Measurements from ENCODE around the gene CDH23. TPM values are rescaled to one million over a fixed set of nuclear protein-coding genes. Genes with fewer than 3 reads are reported as not detected.

The CDH23 gene
- total RNA-seq, 1 experiment from 2014 or later = 7.8 TPM

GRCh38 chr10:71406878-71407277 lies 10.2 kb downstream of the CDH23 start:
- no peaks in the 10 kb centered on the region; the same call in 1 of the 2 replicates for H3K9me3 ChIP-seq (ENCODE audit: insufficient read depth, low read depth)
- H3K79me2 ChIP-seq (ENCODE audit: low read depth) = no peaks in the 10 kb centered on the region
- H4K20me1 ChIP-seq (ENCODE audit: insufficient read depth) = no peaks in the 10 kb centered on the region
- ChIA-PET CTCF (no interaction called here), POLR2A (ENCODE audit: unreplicated experiment) (no interaction called here)
- H3K36me3 ChIP-seq (ENCODE audit: low read depth) = no peaks in the 10 kb centered on the region
- no peak overlapping the region for H3K27ac ChIP-seq
- H3K4me3 ChIP-seq = no peak overlapping the region
- no peak overlapping the region for H3K4me2 ChIP-seq
- no TSS peak for BruUV-seq (replicated peaks)
- H3K27me3 ChIP-seq (ENCODE audit: insufficient read depth, low read depth) = no peaks in the 10 kb centered on the region
- no peaks in the 10 kb centered on the region for H3F3A ChIP-seq (ENCODE audit: insufficient read depth, low read depth)
- no peak overlapping the region for H2AFZ ChIP-seq
- no peaks in the 10 kb centered on the region for H3K9me2 ChIP-seq (ENCODE audit: insufficient read depth)
- no peaks in the 10 kb centered on the region for H3K4me1 ChIP-seq (replicated peaks; ENCODE audit: insufficient read depth)
- intact Hi-C loops (cut with micrococcal nuclease; ENCODE audit: unreplicated experiment) = no loop called here
- DNase-seq = no peak
- TF ChIP-seq EZH2 (IDR thresholded peaks at IDR 0.05; ENCODE audit: low read depth) (no peak), CTCF (conservative IDR thresholded peaks at IDR 0.05) (no peak)

- intact Hi-C loops (cut with micrococcal nuclease; ENCODE audit: unreplicated experiment) = no loop called here
- Histone ChIP-seq H3K27me3 (ENCODE audit: insufficient read depth, low read depth) (no peaks in the 10 kb centered on the region), H3K4me2 (no peak overlapping the region), H3K9me3 (ENCODE audit: insufficient read depth, low read depth) (no peaks in the 10 kb centered on the region; the same call in 1 of the 2 replicates), H2AFZ (no peak overlapping the region), H3K9me2 (ENCODE audit: insufficient read depth) (no peaks in the 10 kb centered on the region), H3K79me2 (ENCODE audit: low read depth) (no peaks in the 10 kb centered on the region), H3K36me3 (ENCODE audit: low read depth) (no peaks in the 10 kb centered on the region), H3F3A (ENCODE audit: insufficient read depth, low read depth) (no peaks in the 10 kb centered on the region), H3K4me3 (no peak overlapping the region), H3K27ac (no peak overlapping the region), H4K20me1 (ENCODE audit: insufficient read depth) (no peaks in the 10 kb centered on the region), H3K4me1 (replicated peaks; ENCODE audit: insufficient read depth) (no peaks in the 10 kb centered on the region)
- CTCF ChIA-PET = interaction anchor here (0.9 kb wide), 1 partner anchor 162 kb away, joined by 3 read pairs; no protein-coding TSS in a partner anchor
- POLR2A ChIA-PET (ENCODE audit: unreplicated experiment) = no interaction called here
- BruUV-seq (replicated peaks) = no TSS peak
- TF ChIP-seq EZH2 (IDR thresholded peaks at IDR 0.05; ENCODE audit: low read depth) = no peak
- TF ChIP-seq CTCF (conservative IDR thresholded peaks at IDR 0.05) = no peak
- no peak for DNase-seq
Observed at GRCh38 chr10:71408436-71409225, 11.9 kb downstream of the CDH23 start.

GRCh38 chr10:71409516-71410104 lies 12.9 kb downstream of the CDH23 start:
- POLR2A ChIA-PET (ENCODE audit: unreplicated experiment) = interaction anchor here (0.6 kb wide), 1 partner anchor 144 kb away, joined by 4 read pairs; no protein-coding TSS in a partner anchor
- Histone ChIP-seq H3F3A (ENCODE audit: insufficient read depth, low read depth) (no peaks in the 10 kb centered on the region), H3K27me3 (ENCODE audit: insufficient read depth, low read depth) (no peaks in the 10 kb centered on the region), H3K9me3 (ENCODE audit: insufficient read depth, low read depth) (no peaks in the 10 kb centered on the region; the same call in 1 of the 2 replicates), H3K79me2 (ENCODE audit: low read depth) (no peaks in the 10 kb centered on the region), H2AFZ (no peak overlapping the region), H3K27ac (no peak overlapping the region), H3K36me3 (ENCODE audit: low read depth) (no peaks in the 10 kb centered on the region), H3K4me1 (replicated peaks; ENCODE audit: insufficient read depth) (no peaks in the 10 kb centered on the region), H3K9me2 (ENCODE audit: insufficient read depth) (no peaks in the 10 kb centered on the region), H4K20me1 (ENCODE audit: insufficient read depth) (no peaks in the 10 kb centered on the region), H3K4me2 (no peak overlapping the region), H3K4me3 (no peak overlapping the region)
- intact Hi-C loops (cut with micrococcal nuclease; ENCODE audit: unreplicated experiment) = no loop called here
- no peak for DNase-seq
- no TSS peak for BruUV-seq (replicated peaks)
- CTCF ChIA-PET = interaction anchor here (0.7 to 0.9 kb wide), 2 partner anchors 161 to 288 kb away, joined by 3 read pairs; no protein-coding TSS in a partner anchor
- TF ChIP-seq EZH2 (IDR thresholded peaks at IDR 0.05; ENCODE audit: low read depth) (no peak), CTCF (conservative IDR thresholded peaks at IDR 0.05) (no peak)
